Right cardiac atrium (tissue), 5 donors: Measurements from ENCODE around the gene TMEM108. TPM values are rescaled to one million over a fixed set of nuclear protein-coding genes. Genes with fewer than 3 reads are reported as not detected.

Experiments
- ATAC-seq, 2 donors: fragments of 200-7000 bp; cut with Tn5 transposase; one replicate each; pipeline versions ENCODE4 v1.8.0 to v1.9.1; 2020; ENCODE audit warnings: moderate library complexity in 2 of 2, mild to moderate bottlenecking in 1 of 2
- DNase-seq, 3 donors: peaks; one replicate each; pipeline ENCODE4 v3.0.0-alpha.2; 2020
- H3K27ac ChIP-seq: one replicate; pipeline ENCODE4 v1.5.1; 2013; ENCODE audit warnings: mild to moderate bottlenecking, low read length, control low read depth, moderate library complexity
- H3K27me3 ChIP-seq: one replicate; pipeline ENCODE4 v1.6.1; 2013; ENCODE audit not compliant: control insufficient read depth, insufficient read depth
- H3K4me1 ChIP-seq: one replicate; pipeline ENCODE4 v1.6.1; 2013; ENCODE audit warnings: low read length; ENCODE audit not compliant: control insufficient read depth, insufficient read depth
- H3K4me3 ChIP-seq: one replicate; pipeline ENCODE4 v1.5.1; 2013; ENCODE audit warnings: low read length, control low read depth
- H3K9me3 ChIP-seq: one replicate; pipeline ENCODE4 v1.6.1; 2013; ENCODE audit warnings: low read length; ENCODE audit not compliant: control insufficient read depth
- WGBS: extraction: QIAGEN DNeasy Blood & Tissue Kit; methylation state at CpG from one replicate; pipeline ENCODE4 v1.1.7; 2013; 5-methylcytosine and 5-hydroxymethylcytosine counted together
- intact Hi-C, 4 donors: fragments of 100-400 bp; cut with DNase I; formaldehyde crosslinking; loops; one replicate each; pipeline versions ENCODE4 v1.11.0 to v1.14.0; 2022 to 2023
- polyA plus RNA-seq: library from polyadenylated mRNA; stranded (reverse); fragments of 200-250 nt; gene quantifications from one replicate; pipeline ENCODE4 v1.2.3, GENCODE V29; 2013
- total RNA-seq, 4 donors: library from RNA; stranded (reverse); fragmentation: NEBNext Ultra II Directional; extraction: Animal tissue kit (Norgen Biotek cat#: 25700); gene quantifications; one replicate each; pipeline ENCODE4 v1.2.1, GENCODE V29; 2021
- donor health status: healthy with polysubstance abuse.
- donor health status: DM: no; HTN: yes; CAD: no.
- donor health status: DM: no; HTN: no; CAD: no.
- donor health status: DM: no; HTN: yes; CAD: no; lungs with severe emphysema.
- donor health status: DM: yes; HTN: yes; CAD: no.

TMEM108 gene
- total and polyA plus RNA-seq, 5 donors = 5.2 to 20.3 (median 13.2) TPM

GRCh38 chr3:133023362-133023761 lies 14.8 kb upstream of the TMEM108 start:
- WGBS = 88% methylated on average over 1 of the region's 1 CpG

GRCh38 chr3:133025546-133025945 lies 12.6 kb upstream of the TMEM108 start:
- no peak for DNase-seq
- no peak for ATAC-seq
- Histone ChIP-seq H3K4me3 (no peak overlapping the region), H3K27me3 (no peaks in the 10 kb centered on the region), H3K4me1 (no peaks in the 10 kb centered on the region), H3K27ac (no peak overlapping the region), H3K9me3 (no peaks in the 10 kb centered on the region)
- intact Hi-C loops = no loop called here
- 56% methylated on average over 3 of the region's 3 CpGs for WGBS

More at GRCh38 chr3:133023362-133023761, 14.8 kb upstream of the TMEM108 start:
- no peaks in the 10 kb centered on the region for H3K9me3 ChIP-seq
- no peak for DNase-seq
- no peak overlapping the region for H3K27ac ChIP-seq
- H3K4me1 ChIP-seq = no peaks in the 10 kb centered on the region
- H3K4me3 ChIP-seq = no peak overlapping the region
- no peaks in the 10 kb centered on the region for H3K27me3 ChIP-seq
- ATAC-seq = no peak
- intact Hi-C loops = no loop called here

- intact Hi-C loops = no loop called here
- no peak for DNase-seq
- Histone ChIP-seq H3K4me1 (no peaks in the 10 kb centered on the region), H3K27me3 (no peaks in the 10 kb centered on the region), H3K4me3 (no peak overlapping the region), H3K9me3 (no peaks in the 10 kb centered on the region), H3K27ac (no peak overlapping the region)
- ATAC-seq = no peak
- 89% methylated on average over 3 of the region's 3 CpGs for WGBS
Observed at GRCh38 chr3:133032301-133032700, 5.9 kb upstream of the TMEM108 start.

GRCh38 chr3:133037436-133037835 lies 755 bp upstream of the TMEM108 start:
- ATAC-seq = no peak
- peak overlapping the region; percentile 66 for H3K4me3 ChIP-seq
- no peaks in the 10 kb centered on the region for H3K27me3 ChIP-seq
- H3K4me1 ChIP-seq = no peaks in the 10 kb centered on the region
- H3K27ac ChIP-seq = no peak overlapping the region
- intact Hi-C loops = loop anchor here in 1 of 4 donors (5.0 kb wide), 1 partner anchor 305 kb away; no protein-coding TSS in a partner anchor
- H3K9me3 ChIP-seq = no peaks in the 10 kb centered on the region
- peak in 2 of 3 donors; percentile 34 to 59 for DNase-seq
- WGBS = 67% methylated on average over 9 of the region's 9 CpGs

GRCh38 chr3:133038731-133039375 lies 662 bp downstream of the TMEM108 start:
- intact Hi-C loops = loop anchor here in 1 of 4 donors (2.0 to 5.0 kb wide), 2 partner anchors 307 to 338 kb away; no protein-coding TSS in a partner anchor
- Histone ChIP-seq H3K27ac (no peak overlapping the region), H3K4me1 (no peaks in the 10 kb centered on the region), H3K4me3 (peak overlapping the region; percentile 66), H3K9me3 (no peaks in the 10 kb centered on the region), H3K27me3 (no peaks in the 10 kb centered on the region)
- ATAC-seq = peak; percentile 59 to 61
- DNase-seq = peak in 2 of 3 donors; percentile 33 to 74
- 2% methylated on average over 31 of the region's 31 CpGs for WGBS

GRCh38 chr3:133040696-133041523 lies 2.7 kb downstream of the TMEM108 start:
- ATAC-seq (peak; percentile 77 to 82), DNase-seq (peak; percentile 78 to 85 (median 80))
- intact Hi-C loops = loop anchor here (2.0 to 10.0 kb wide), 6 partner anchors 304 to 342 kb away; no protein-coding TSS in a partner anchor
- Histone ChIP-seq H3K4me1 (no peaks in the 10 kb centered on the region), H3K4me3 (no peak overlapping the region), H3K9me3 (no peaks in the 10 kb centered on the region), H3K27ac (no peak overlapping the region), H3K27me3 (no peaks in the 10 kb centered on the region)
- WGBS = 7% methylated on average over 6 of the region's 6 CpGs

- DNase-seq = no peak
- ATAC-seq = no peak
- Histone ChIP-seq H3K27me3 (no peaks in the 10 kb centered on the region), H3K27ac (no peak overlapping the region), H3K4me1 (no peaks in the 10 kb centered on the region), H3K4me3 (no peak overlapping the region), H3K9me3 (no peaks in the 10 kb centered on the region)
- intact Hi-C loops = loop anchor here (2.0 to 10.0 kb wide), 6 partner anchors 304 to 341 kb away; no protein-coding TSS in a partner anchor
- WGBS = 27% methylated on average over 6 of the region's 6 CpGs
Observed at GRCh38 chr3:133041524-133041829, 3.3 kb downstream of the TMEM108 start.

GRCh38 chr3:133042778-133043177 lies 4.6 kb downstream of the TMEM108 start:
- H3K27ac ChIP-seq = no peak overlapping the region
- DNase-seq = no peak
- H3K4me3 ChIP-seq = no peak overlapping the region
- ATAC-seq = no peak
- H3K4me1 ChIP-seq = no peaks in the 10 kb centered on the region
- 47% methylated on average over 1 of the region's 1 CpG for WGBS
- intact Hi-C loops = loop anchor here in 3 of 4 donors (5.0 to 10.0 kb wide), 4 partner anchors 305 to 335 kb away; no protein-coding TSS in a partner anchor
- H3K27me3 ChIP-seq = no peaks in the 10 kb centered on the region
- H3K9me3 ChIP-seq = no peaks in the 10 kb centered on the region

GRCh38 chr3:133047980-133048379 lies 9.8 kb downstream of the TMEM108 start:
- intact Hi-C loops = loop anchor here in 1 of 4 donors (10.0 kb wide), 1 partner anchor 313 kb away; no protein-coding TSS in a partner anchor
- no peaks in the 10 kb centered on the region for H3K4me1 ChIP-seq

GRCh38 chr3:133049491-133049890 lies 11.3 kb downstream of the TMEM108 start:
- no peaks in the 10 kb centered on the region for H3K9me3 ChIP-seq
- 47% methylated on average over 2 of the region's 2 CpGs for whole genome bisulfite sequencing
- intact Hi-C loops = loop anchor here in 1 of 4 donors (10.0 kb wide), 1 partner anchor 315 kb away; no protein-coding TSS in a partner anchor
- no peaks in the 10 kb centered on the region for H3K27me3 ChIP-seq
- H3K27ac ChIP-seq = no peak overlapping the region
- no peak overlapping the region for H3K4me3 ChIP-seq
- DNase-seq (no peak), ATAC-seq (peak in 1 of 2 donors; percentile 77)
- H3K4me1 ChIP-seq = no peaks in the 10 kb centered on the region

More at GRCh38 chr3:133047980-133048379, 9.8 kb downstream of the TMEM108 start:
- ATAC-seq = no peak
- 73% methylated on average over 1 of the region's 1 CpG for WGBS
- Histone ChIP-seq H3K4me3 (no peak overlapping the region), H3K27ac (no peak overlapping the region), H3K27me3 (no peaks in the 10 kb centered on the region), H3K9me3 (no peaks in the 10 kb centered on the region)
- DNase-seq = no peak

- WGBS = 96% methylated on average over 2 of the region's 2 CpGs
- ATAC-seq = no peak
Observed at GRCh38 chr3:133050891-133051290, 12.7 kb downstream of the TMEM108 start.

More at GRCh38 chr3:133050891-133051290, 12.7 kb downstream of the TMEM108 start:
- Histone ChIP-seq H3K4me1 (no peaks in the 10 kb centered on the region), H3K9me3 (no peaks in the 10 kb centered on the region), H3K4me3 (no peak overlapping the region), H3K27me3 (no peaks in the 10 kb centered on the region), H3K27ac (no peak overlapping the region)
- intact Hi-C loops = no loop called here
- DNase-seq = no peak
